ENCODE measurements around the gene TBC1D22A.
A peak's percentile ranks its signal among the peaks of the same experiment; 100 is the strongest.

TBC1D22A gene

DNA sequence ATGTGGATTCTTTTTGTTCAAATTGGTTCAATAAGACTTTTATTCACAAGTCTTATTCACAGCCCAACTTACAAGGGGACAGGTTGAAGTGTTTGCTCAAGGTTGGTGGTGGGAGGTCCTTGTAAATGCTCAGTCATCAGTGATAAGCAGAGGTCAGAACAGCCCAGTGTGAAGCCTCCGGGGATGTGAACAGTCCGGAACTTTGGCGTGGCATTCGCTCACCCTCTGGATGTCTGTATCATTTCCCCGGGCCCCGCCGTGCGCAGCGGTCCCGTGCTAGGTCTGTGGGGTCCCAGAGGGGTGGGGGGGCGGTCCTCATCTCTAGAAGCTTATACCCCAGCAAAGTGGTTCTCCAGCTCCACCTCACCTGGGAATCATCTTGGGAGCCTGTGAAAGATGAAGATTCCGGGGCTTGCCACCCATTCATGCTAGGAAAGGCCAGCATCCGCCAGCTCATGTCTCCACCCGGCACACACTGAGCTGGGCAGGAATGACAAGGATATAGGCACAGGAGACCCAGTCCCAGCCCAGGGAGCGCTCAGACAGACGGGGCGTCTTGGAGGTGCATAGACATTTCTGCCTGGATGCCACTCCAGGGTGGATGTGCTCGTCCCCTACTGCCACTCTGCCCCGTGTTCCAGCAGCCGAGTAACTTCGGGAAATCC, 327.5 kb downstream of the TBC1D22A start:
- TF ChIP-seq, protein P1, sequence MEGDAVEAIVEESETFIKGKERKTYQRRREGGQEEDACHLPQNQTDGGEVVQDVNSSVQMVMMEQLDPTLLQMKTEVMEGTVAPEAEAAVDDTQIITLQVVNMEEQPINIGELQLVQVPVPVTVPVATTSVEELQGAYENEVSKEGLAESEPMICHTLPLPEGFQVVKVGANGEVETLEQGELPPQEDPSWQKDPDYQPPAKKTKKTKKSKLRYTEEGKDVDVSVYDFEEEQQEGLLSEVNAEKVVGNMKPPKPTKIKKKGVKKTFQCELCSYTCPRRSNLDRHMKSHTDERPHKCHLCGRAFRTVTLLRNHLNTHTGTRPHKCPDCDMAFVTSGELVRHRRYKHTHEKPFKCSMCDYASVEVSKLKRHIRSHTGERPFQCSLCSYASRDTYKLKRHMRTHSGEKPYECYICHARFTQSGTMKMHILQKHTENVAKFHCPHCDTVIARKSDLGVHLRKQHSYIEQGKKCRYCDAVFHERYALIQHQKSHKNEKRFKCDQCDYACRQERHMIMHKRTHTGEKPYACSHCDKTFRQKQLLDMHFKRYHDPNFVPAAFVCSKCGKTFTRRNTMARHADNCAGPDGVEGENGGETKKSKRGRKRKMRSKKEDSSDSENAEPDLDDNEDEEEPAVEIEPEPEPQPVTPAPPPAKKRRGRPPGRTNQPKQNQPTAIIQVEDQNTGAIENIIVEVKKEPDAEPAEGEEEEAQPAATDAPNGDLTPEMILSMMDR (IDR thresholded peaks at IDR 0.05; ENCODE audit: low read length, missing control alignments): no peak
- no peak overlapping the region for H3K4me3 ChIP-seq (replicated peaks; ENCODE audit: low read depth, low read length)
- no peak for DNase-seq (ENCODE audit: low read depth)

DNA sequence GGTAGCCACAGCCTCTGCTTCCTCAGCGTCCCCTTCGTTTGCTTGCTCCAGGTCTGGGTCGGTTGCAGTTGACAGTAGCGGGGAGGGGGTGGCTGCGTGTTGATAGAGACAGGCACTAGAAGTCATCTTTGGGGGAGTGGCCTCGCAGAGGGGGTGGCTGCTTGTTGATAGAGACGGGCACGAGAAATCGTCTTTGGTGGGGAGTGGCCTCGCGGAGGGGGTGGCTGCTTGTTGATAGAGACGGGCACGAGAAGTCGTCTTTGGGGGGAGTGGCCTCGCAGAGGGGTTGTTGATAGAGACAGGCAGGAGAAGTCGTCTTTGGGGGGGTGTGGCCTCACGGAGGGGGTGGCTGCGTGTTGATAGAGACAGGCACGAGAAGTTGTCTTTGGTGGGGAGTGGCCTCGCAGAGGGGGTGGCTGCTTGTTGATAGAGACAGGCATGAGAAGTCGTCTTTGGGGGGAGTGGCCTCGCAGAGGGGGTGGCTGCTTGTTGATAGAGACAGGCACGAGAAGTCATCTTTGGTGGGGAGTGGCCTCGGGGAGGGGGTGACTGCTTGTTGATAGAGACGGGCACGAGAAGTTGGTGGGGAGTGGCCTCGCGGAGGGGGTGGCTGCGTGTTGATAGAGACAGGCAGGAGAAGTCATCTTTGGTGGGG, 328.3 kb downstream of the TBC1D22A start:
- DNase-seq (ENCODE audit: low read depth): peak; percentile 48
- H3K4me3 ChIP-seq (replicated peaks; ENCODE audit: low read depth, low read length): peak overlapping the region; percentile 53
- TF ChIP-seq, protein P1 (IDR thresholded peaks at IDR 0.05; ENCODE audit: low read length, missing control alignments): no peak

- no peak for DNase-seq (ENCODE audit: low read depth)
- TF ChIP-seq, protein P1 (IDR thresholded peaks at IDR 0.05; ENCODE audit: low read length, missing control alignments): no peak
- H3K4me3 ChIP-seq (replicated peaks; ENCODE audit: low read depth, low read length): peak overlapping the region; percentile 53
Observed at GRCh38 chr22:47091246-47091651, 328.8 kb downstream of the TBC1D22A start.

DNA sequence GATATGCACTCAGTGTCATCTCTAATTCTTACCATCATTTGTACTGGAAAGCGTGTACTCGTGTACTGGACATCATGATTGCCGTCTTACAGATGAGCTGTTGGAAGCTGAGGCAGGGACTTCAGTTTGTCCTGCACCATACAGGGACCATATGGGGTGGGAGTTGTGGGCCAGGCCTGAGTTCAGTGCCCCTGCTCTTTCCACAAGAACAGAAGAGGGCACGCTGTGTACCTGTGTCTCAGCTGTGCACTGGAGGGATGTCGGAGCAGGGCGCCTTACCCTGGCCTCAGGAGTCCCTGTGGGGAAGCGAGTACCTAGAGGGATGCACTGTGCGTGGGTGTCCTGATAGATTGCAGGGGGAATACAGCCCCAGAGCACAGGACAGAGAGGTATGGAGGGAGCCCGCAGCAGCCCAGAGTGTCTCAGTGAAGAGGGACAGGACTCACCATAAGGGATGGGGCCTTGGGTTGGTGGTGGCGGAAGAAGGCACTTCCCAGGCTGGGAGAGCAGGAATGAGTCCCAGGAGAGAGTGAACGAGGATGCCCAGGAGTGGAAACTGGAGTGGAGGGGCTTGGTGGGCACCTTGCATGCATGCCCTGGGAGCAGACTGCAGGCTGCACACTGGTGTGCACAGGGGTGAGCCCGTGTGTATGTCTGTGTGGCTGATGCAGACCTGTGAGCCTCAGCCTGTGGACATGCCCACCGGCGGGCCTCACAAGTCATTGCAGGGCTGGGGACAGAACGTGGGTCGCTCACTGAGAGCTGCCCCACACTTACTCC, 329.7 kb downstream of the TBC1D22A start:
- no peak for DNase-seq (ENCODE audit: low read depth)
- H3K4me3 ChIP-seq (replicated peaks; ENCODE audit: low read depth, low read length): no peak overlapping the region
- TF ChIP-seq, protein P1 (IDR thresholded peaks at IDR 0.05; ENCODE audit: low read length, missing control alignments): no peak

DNA sequence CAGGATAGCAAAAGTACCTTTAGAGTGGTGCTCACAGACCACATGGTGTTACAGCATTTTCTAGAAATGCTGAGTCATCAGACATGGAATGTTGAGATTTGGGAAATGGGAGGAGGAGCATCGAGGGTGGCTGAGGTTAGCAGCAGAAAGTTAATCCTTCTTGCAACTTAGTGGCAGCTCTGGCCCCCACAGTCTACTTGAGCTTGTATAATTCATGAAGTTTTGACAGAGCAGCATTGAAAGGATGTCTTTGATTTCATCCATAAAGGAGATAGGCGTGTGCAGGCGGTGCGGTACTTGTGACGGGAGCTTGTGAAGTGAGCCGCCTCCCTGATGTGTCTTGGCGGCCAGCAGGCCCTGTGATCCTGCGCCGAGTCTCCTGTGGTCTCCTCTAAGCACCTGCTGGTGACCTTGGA, 330.5 kb downstream of the TBC1D22A start:
- DNase-seq (ENCODE audit: low read depth): peak; percentile 74
- no peak overlapping the region for H3K4me3 ChIP-seq (replicated peaks; ENCODE audit: low read depth, low read length)
- TF ChIP-seq, protein P1 (IDR thresholded peaks at IDR 0.05; ENCODE audit: low read length, missing control alignments): no peak

GRCh38 chr22:47093720-47094119, 331.3 kb downstream of the TBC1D22A start:
- DNase-seq (ENCODE audit: low read depth): no peak
- no peak overlapping the region for H3K4me3 ChIP-seq (replicated peaks; ENCODE audit: low read depth, low read length)
- TF ChIP-seq, protein P1 (IDR thresholded peaks at IDR 0.05; ENCODE audit: low read length, missing control alignments): no peak
